Liver (tissue), 9 donors: ENCODE results near the gene VWF. TPM values are rescaled to one million over a fixed set of nuclear protein-coding genes. Genes with fewer than 3 reads are reported as not detected.

Source experiments
- DNase-seq: peaks from one replicate; pipeline ENCODE4 v3.0.0-alpha.2; 2017; ENCODE audit warnings: low spot score
- H3K27ac ChIP-seq, 2 donors: one replicate each; pipeline ENCODE4 v1.7.0; 2013; ENCODE audit warnings: inconsistent platforms in 2 of 2, low read length in 2 of 2, control low read depth in 1 of 2, low read depth in 1 of 2, mild to moderate bottlenecking in 1 of 2
- H3K27me3 ChIP-seq, 4 donors: one replicate each; pipeline versions ENCODE4 v1.6.1 to v1.7.0; 2013; ENCODE audit warnings: low read length in 3 of 4, inconsistent platforms in 1 of 4, mild to moderate bottlenecking in 1 of 4, moderate library complexity in 1 of 4; ENCODE audit not compliant: control insufficient read depth in 4 of 4, insufficient read depth in 4 of 4
- H3K36me3 ChIP-seq, 4 donors: one replicate each; pipeline versions ENCODE4 v1.6.1 to v1.7.0; 2013; ENCODE audit warnings: low read length in 3 of 4, mild to moderate bottlenecking in 3 of 4, low read depth in 1 of 4, moderate library complexity in 1 of 4; ENCODE audit not compliant: control insufficient read depth in 4 of 4, insufficient read depth in 3 of 4
- H3K4me1 ChIP-seq, 4 donors: one replicate each; pipeline versions ENCODE4 v1.6.1 to v1.7.0; 2013; ENCODE audit warnings: low read length in 3 of 4, mild to moderate bottlenecking in 3 of 4, moderate library complexity in 1 of 4; ENCODE audit not compliant: control insufficient read depth in 4 of 4, insufficient read depth in 4 of 4
- H3K4me3 ChIP-seq, 3 donors: one replicate each; pipeline versions ENCODE4 v1.6.1 to v1.7.0; 2013; ENCODE audit warnings: low read length in 3 of 3, control low read depth in 1 of 3, low read depth in 1 of 3, mild to moderate bottlenecking in 1 of 3
- H3K9ac ChIP-seq, 2 donors: one replicate each; pipeline ENCODE4 v1.7.0; 2013; ENCODE audit warnings: low read length in 2 of 2, mild to moderate bottlenecking in 2 of 2, moderate library complexity in 2 of 2, control low read depth in 1 of 2, low read depth in 1 of 2
- H3K9me3 ChIP-seq, 4 donors: one replicate each; pipeline versions ENCODE4 v1.6.1 to v1.7.0; 2013; ENCODE audit warnings: low read length in 3 of 4; ENCODE audit not compliant: control insufficient read depth in 4 of 4
- ATF3 ChIP-seq: IDR thresholded peaks from 2 replicates; pipeline ENCODE4 v1.6.1; 2016; ENCODE audit warnings: antibody characterized with exemption
- CTCF ChIP-seq: fragments of 150-350 bp; IDR thresholded peaks from 2 replicates; pipeline ENCODE4 v1.5.1; 2017; ENCODE audit warnings: improper control_type of control experiment, low read depth, low read length; ENCODE audit not compliant: missing input control
- EGR1 ChIP-seq, 2 donors: IDR thresholded peaks; 2 replicates each; pipeline ENCODE4 v1.6.1; 2016 to 2018; ENCODE audit warnings: antibody characterized with exemption in 2 of 2, low read depth in 2 of 2
- FOXA1 ChIP-seq: IDR thresholded peaks from 2 replicates; pipeline ENCODE4 v1.6.1; 2016; ENCODE audit warnings: antibody characterized with exemption
- FOXA2 ChIP-seq: IDR thresholded peaks from 2 replicates; pipeline ENCODE4 v1.6.1; 2016; ENCODE audit warnings: antibody characterized with exemption
- GABPA ChIP-seq, 2 donors: IDR thresholded peaks in 1 of 2; conservative IDR thresholded peaks in 1 of 2; 2 replicates each; pipeline ENCODE4 v1.6.1; 2016; ENCODE audit warnings: antibody characterized with exemption in 2 of 2, mild to moderate bottlenecking in 1 of 2, moderate library complexity in 1 of 2
- HNF4A ChIP-seq, 2 donors: conservative IDR thresholded peaks; 2 replicates each; pipeline ENCODE4 v1.6.1; 2016; ENCODE audit warnings: antibody characterized with exemption in 2 of 2, mild to moderate bottlenecking in 2 of 2
- NR2F2 ChIP-seq: IDR thresholded peaks from 2 replicates; pipeline ENCODE4 v1.6.1; 2016; ENCODE audit warnings: antibody characterized with exemption
- REST ChIP-seq: IDR thresholded peaks from 2 replicates; pipeline ENCODE4 v1.6.1; 2016; ENCODE audit warnings: antibody characterized with exemption, mild to moderate bottlenecking
- RXRA ChIP-seq, 2 donors: IDR thresholded peaks; 2 replicates each; pipeline ENCODE4 v1.6.1; 2017 to 2018; ENCODE audit warnings: antibody characterized with exemption in 2 of 2, mild to moderate bottlenecking in 1 of 2
- SP1 ChIP-seq: IDR thresholded peaks from 2 replicates; pipeline ENCODE4 v1.6.1; 2018; ENCODE audit warnings: antibody characterized with exemption, mild to moderate bottlenecking
- YY1 ChIP-seq: IDR thresholded peaks from 2 replicates; pipeline ENCODE4 v1.6.1; 2016; ENCODE audit warnings: antibody characterized with exemption, mild to moderate bottlenecking
- ZBTB33 ChIP-seq: IDR thresholded peaks from 2 replicates; pipeline ENCODE4 v1.6.1; 2016; ENCODE audit warnings: antibody characterized with exemption
- WGBS: extraction: QIAGEN DNeasy Blood & Tissue Kit; methylation state at CpG from one replicate; pipeline ENCODE4 v1.1.7; 2013; 5-methylcytosine and 5-hydroxymethylcytosine counted together
- polyA plus RNA-seq, 2 donors: library from polyadenylated mRNA; stranded (reverse) in 1 of 2; unstranded in 1 of 2; fragments of 200-250 nt in 1 of 2; fragments of >200 nt in 1 of 2; fragmentation: Nextera tagmentation in 1 of 2; extraction: Ambion mirVana in 1 of 2; gene quantifications; one replicate each; pipeline versions ENCODE4 v1.2.1 to v1.2.3, GENCODE V29; 2013 to 2015
- total RNA-seq, 2 donors: library from RNA; depleted of rRNA; stranded (reverse); fragments of >200 nt; gene quantifications; one replicate each; pipeline ENCODE4 v1.2.3, GENCODE V29; 2014
- donor health status: healthy.
- donor health status: healthy.
- donor health status: healthy.
- donor health status: healthy.
- donor health status: healthy.

The VWF gene
- total and polyA plus RNA-seq, 4 donors, result 2.1 to 10.8 (median 4.0) TPM

- TF ChIP-seq NR2F2 (no peak), REST (no peak), EGR1 (IDR thresholded peaks at IDR 0.05; ENCODE audit: low read depth in 2 of 2) (no peak), FOXA1 (no peak)
These were observed 31.4 kb downstream of the VWF start (continued) for GRCh38 chr12:6092784-6093722.

GRCh38 chr12:6091786-6092566 is 32.5 kb downstream of the VWF start:
- TF ChIP-seq ATF3 (no peak), HNF4A (conservative IDR thresholded peaks at IDR 0.05) (no peak), FOXA1 (no peak), FOXA2 (no peak), GABPA (IDR thresholded peaks at IDR 0.05 in 1 of 2, conservative IDR thresholded peaks at IDR 0.05 in 1 of 2) (no peak), YY1 (no peak), ZBTB33 (no peak), NR2F2 (no peak), SP1 (no peak), RXRA (IDR thresholded peaks at IDR 0.05) (no peak), CTCF (no peak)
- no peaks in the 10 kb centered on the region for H3K9me3 ChIP-seq
- H3K36me3 ChIP-seq, result no peaks in the 10 kb centered on the region
- H3K27me3 ChIP-seq, result no peaks in the 10 kb centered on the region
- no peak overlapping the region for H3K9ac ChIP-seq
- no peak overlapping the region for H3K4me3 ChIP-seq
- H3K4me1 ChIP-seq, result no peaks in the 10 kb centered on the region
- 92% methylated on average over 14 of the region's 14 CpGs for WGBS
- DNase-seq, result no peak
- H3K27ac ChIP-seq, result no peak overlapping the region
